Kidney epithelial cell (primary cell): ENCODE measurements around the gene HHAT. TPM values are rescaled to one million over a fixed set of nuclear protein-coding genes. Genes with fewer than 3 reads are reported as not detected.

Experiments used
- DNase-seq: peaks from one replicate; pipeline ENCODE4 v3.0.0-alpha.2; 2010; ENCODE audit warnings: low read depth
- H3K27me3 ChIP-seq: 2 replicates; pipeline ENCODE4 v1.6.0; 2011; ENCODE audit warnings: low read length; ENCODE audit not compliant: control insufficient read depth, insufficient read depth
- H3K36me3 ChIP-seq: 2 replicates; pipeline ENCODE4 v1.5.1; 2011; ENCODE audit warnings: low read length; ENCODE audit not compliant: control insufficient read depth, insufficient read depth
- H3K4me3 ChIP-seq: 2 replicates; pipeline ENCODE4 v1.5.1; 2011; ENCODE audit warnings: low read depth, mild to moderate bottlenecking, control low read depth, low read length
- total RNA-seq: library from RNA; depleted of rRNA; stranded (reverse); fragments of >200 nt; gene quantifications from 2 replicates; pipeline ENCODE4 v1.2.3, GENCODE V29; 2015
- TF ChIP-seq, protein P1 (sequence below): IDR thresholded peaks from 2 replicates; pipeline ENCODE4 v1.5.1; 2011; ENCODE audit warnings: mild to moderate bottlenecking, moderate library complexity, low read length, control low read depth, inconsistent platforms; ENCODE audit not compliant: insufficient read depth, poor library complexity, severe bottlenecking

Gene HHAT
- total RNA-seq, 1 donor from 2014 or later: 15.0 TPM

DNA sequence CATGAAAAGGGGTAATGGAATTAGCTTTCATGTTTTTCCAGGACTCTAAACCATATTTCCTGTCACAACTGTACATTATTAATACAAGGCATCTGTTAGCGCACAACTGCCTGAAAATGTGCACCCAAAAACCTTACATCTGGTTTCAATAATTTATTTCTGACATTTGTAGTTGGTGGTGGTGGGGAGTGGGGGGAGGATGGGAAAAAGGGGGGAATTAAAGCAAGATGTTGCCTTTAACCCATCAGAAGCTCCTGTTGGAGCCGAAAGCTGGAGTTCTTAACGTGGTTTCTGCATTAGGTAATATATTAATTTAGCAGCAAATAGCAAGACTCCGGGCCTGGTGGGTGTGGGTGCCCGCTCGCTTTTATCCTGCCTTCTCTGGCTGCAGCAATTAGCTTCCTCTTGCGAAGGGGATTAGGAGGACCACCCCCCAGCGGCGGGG is 36.9 kb upstream of the HHAT start:
- DNase-seq: no peak
- TF ChIP-seq, protein P1, sequence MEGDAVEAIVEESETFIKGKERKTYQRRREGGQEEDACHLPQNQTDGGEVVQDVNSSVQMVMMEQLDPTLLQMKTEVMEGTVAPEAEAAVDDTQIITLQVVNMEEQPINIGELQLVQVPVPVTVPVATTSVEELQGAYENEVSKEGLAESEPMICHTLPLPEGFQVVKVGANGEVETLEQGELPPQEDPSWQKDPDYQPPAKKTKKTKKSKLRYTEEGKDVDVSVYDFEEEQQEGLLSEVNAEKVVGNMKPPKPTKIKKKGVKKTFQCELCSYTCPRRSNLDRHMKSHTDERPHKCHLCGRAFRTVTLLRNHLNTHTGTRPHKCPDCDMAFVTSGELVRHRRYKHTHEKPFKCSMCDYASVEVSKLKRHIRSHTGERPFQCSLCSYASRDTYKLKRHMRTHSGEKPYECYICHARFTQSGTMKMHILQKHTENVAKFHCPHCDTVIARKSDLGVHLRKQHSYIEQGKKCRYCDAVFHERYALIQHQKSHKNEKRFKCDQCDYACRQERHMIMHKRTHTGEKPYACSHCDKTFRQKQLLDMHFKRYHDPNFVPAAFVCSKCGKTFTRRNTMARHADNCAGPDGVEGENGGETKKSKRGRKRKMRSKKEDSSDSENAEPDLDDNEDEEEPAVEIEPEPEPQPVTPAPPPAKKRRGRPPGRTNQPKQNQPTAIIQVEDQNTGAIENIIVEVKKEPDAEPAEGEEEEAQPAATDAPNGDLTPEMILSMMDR: no peak
- no peaks in the 10 kb centered on the region for H3K36me3 ChIP-seq
- H3K4me3 ChIP-seq: peak overlapping the region; percentile 22
- H3K27me3 ChIP-seq: no peaks in the 10 kb centered on the region

DNA sequence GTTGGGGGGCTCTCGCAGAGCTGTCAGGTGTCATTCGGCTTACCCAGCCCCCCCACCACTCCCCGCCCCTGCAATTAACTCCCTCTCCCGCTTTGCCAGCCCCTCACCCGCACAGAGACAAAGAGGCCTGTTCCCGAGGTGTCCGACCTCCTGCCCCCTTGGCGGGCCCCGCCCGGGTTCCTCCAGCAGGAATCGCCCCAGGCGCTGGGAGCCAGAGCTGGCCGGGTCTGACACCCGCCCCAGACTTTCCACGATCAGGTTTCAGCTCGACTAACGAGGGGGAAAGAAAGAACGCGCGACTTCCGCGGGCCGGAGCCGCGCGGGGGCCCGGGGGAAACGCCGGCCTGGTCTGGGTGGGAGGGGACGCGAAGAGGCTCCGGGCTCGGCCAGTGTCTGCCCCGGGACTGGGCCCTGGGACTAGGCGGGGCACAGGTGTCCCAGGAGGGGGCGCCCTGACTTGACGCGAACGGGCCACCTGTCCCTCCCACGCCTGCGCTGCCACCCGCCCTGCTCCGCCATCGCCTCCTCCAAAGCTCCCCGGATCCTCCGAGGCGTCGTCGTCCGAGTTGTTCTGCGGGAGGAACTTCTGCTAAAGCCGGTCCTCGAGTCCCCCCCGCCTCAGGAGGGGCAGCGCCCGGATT is 36.4 kb upstream of the HHAT start:
- peak overlapping the region; percentile 22 for H3K4me3 ChIP-seq
- no peaks in the 10 kb centered on the region for H3K27me3 ChIP-seq
- no peak for DNase-seq
- H3K36me3 ChIP-seq: no peaks in the 10 kb centered on the region
- TF ChIP-seq, protein P1: peak; percentile 37

DNA sequence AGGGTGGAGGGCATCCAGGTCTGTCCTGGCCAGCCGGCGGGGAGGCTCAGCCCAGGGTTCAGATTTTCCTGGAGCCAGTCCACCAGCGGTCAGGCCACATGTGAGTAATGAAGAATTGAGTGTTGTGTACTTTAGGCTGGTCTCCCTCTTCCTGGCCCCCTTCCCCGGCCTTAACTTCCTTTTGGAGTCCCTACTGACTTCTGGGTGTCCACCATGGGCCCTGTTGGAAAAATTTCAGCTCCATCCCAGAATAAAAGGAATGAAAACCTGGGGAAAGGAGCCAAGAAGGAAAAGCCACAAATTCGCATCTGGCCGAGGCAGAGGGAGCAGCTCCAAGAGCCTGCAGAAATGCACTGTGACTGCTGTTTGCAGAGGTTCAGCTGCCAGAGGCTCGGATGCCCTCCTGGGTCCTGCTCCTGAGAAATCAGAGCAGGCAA is 35.5 kb upstream of the HHAT start:
- Histone ChIP-seq H3K4me3 (no peak overlapping the region), H3K27me3 (no peaks in the 10 kb centered on the region), H3K36me3 (no peaks in the 10 kb centered on the region)
- TF ChIP-seq, protein P1: no peak
- no peak for DNase-seq

DNA sequence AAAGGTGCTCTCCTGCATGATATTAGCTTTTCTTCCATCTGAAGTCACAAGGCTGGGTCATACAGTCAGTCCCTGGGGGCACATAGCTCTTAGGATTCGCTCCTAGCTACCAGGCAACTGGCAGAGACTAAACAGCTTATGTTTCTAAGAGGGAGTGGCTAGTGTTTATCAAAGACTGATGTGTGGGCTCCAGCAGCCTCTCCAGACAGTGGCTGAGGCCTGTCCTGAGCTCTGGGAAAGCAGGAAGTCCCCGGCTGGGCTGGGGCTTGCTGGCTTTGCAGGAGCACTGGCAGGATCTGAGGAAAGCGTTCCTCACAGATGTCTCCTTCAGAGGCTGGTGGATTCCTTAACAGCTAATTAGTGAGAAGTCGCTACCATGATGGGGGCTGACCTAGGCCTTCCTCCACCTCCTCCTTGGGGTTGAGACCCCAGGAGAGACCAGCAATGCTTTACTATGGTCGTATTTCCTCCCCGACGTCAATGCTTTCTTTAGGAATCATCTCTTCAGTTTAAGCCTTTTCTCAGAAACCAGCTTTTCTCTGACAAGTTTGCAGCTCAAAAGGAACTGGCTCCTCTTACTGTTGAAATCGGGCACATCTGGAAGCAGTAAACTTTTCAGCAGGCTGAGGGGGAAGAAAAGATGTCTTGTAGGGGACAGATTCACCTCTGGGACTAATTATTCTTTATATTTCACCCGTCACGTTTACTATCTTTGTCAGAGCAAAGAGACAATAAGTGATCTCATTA is 33.5 kb upstream of the HHAT start:
- no peaks in the 10 kb centered on the region for H3K27me3 ChIP-seq
- no peaks in the 10 kb centered on the region for H3K36me3 ChIP-seq
- no peak for DNase-seq
- H3K4me3 ChIP-seq: no peak overlapping the region
- TF ChIP-seq, protein P1: no peak

DNA sequence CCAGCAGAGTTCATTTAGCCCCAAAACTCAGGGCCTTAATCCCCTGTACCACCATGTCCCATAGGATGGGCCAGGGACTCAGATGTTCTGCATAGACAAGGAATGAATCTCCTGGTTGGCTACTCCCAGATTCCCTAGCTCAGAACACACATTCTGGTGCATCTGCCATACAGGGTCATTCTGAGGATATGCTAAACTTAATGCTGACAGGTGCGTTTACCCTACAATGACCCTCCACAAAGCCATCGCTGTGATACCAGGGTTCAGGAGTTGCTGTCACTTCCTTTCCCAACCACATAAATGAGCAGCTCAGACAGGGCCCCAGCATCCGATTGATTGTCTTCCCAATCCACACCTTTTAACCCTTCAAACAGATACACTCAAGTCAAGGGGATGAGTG is 32.0 kb upstream of the HHAT start:
- Histone ChIP-seq H3K4me3 (no peak overlapping the region), H3K36me3 (no peaks in the 10 kb centered on the region), H3K27me3 (no peaks in the 10 kb centered on the region)
- TF ChIP-seq, protein P1: no peak
- DNase-seq: no peak
